ENCODE measurements around the gene ZNF776.
"Not testable (repeated sequence)": the region's sequence is repeated elsewhere in the genome, so short reads cannot be mapped to it uniquely, and the experiment has no call there.

DNA sequence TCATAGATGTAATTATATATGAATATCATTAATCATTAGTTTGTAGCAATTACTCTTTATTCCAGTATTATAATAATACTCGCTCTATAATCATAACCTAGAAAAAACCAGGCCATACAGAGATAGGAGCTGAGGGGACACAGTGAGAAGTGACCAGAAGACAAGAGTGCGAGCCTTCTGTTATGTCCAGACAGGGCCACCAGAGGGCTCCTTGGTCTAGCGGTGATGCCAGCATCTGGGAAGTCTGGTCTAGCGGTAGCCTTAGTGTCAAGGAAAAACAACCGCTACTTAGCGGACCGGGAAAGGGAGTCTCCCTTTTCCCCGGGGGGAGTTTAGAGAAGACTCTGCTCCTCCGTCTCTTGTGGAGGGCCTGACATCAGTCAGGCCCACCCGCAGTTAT, 8.3 kb upstream of the ZNF776 start:
- not testable (repeated sequence) for TF ChIP-seq CTCF (IDR thresholded peaks at IDR 0.05; ENCODE audit: low read depth, low read length, poor library complexity, severe bottlenecking); EZH2phosphoT487 (IDR thresholded peaks at IDR 0.05; ENCODE audit: borderline replicate concordance, low read length)

All from DOHH2 (cell line).